Gastrocnemius medialis (tissue), 4 donors: ENCODE data around the gene OSBPL10. TPM values are rescaled to one million over a fixed set of nuclear protein-coding genes. Genes with fewer than 3 reads are reported as not detected.

Source experiments
- ATAC-seq, 2 donors: fragments of 150-250 bp; one replicate each; pipeline ENCODE4 v1.9.1; 2016
- DNase-seq, 2 donors: peaks; one replicate each; pipeline ENCODE4 v3.0.0-alpha.2; 2019
- H3K27ac ChIP-seq, 4 donors: fragments of 200-600 bp; sonication (generic); 1 replicate in 1 of 4; 2 replicates in 3 of 4; pipeline ENCODE4 v1.5.1; 2016 to 2018; ENCODE audit warnings: mild to moderate bottlenecking in 2 of 4, moderate library complexity in 1 of 4
- H3K27me3 ChIP-seq, 3 donors: fragments of 200-600 bp; sonication (generic) in 2 of 3; 1 replicate in 1 of 3; 2 replicates in 2 of 3; pipeline versions ENCODE4 v1.5.1 to v1.6.0; 2016 to 2019; ENCODE audit warnings: mild to moderate bottlenecking in 1 of 3, moderate library complexity in 1 of 3
- H3K36me3 ChIP-seq, 2 donors: fragments of 200-600 bp; sonication (generic) in 1 of 2; one replicate each; pipeline ENCODE4 v1.5.1; 2017 to 2018
- H3K4me1 ChIP-seq, 2 donors: fragments of 200-600 bp; sonication (generic) in 1 of 2; one replicate each; pipeline ENCODE4 v1.5.1; 2016 to 2017; ENCODE audit warnings: mild to moderate bottlenecking in 2 of 2
- H3K4me3 ChIP-seq, 4 donors: fragments of 200-600 bp; sonication (generic) in 3 of 4; 1 replicate in 1 of 4; 2 replicates in 3 of 4; pipeline ENCODE4 v1.5.1; 2016 to 2019; ENCODE audit warnings: mild to moderate bottlenecking in 2 of 4
- H3K9me3 ChIP-seq, 3 donors: fragments of 200-600 bp; sonication (generic) in 2 of 3; 1 replicate in 1 of 3; 2 replicates in 2 of 3; pipeline ENCODE4 v1.5.1; 2016 to 2019
- CTCF ChIP-seq, 5 experiments: fragments of 450-650 bp in 3 of 5; fragments of 200-600 bp in 2 of 5; sonication (generic) in 2 of 5; IDR thresholded peaks in 4 of 5; conservative IDR thresholded peaks in 1 of 5; 1 replicate in 4 of 5; 2 replicates in 1 of 5; pipeline ENCODE4 v1.5.1; 2016 to 2019; ENCODE audit warnings: antibody characterized with exemption in 5 of 5, mild to moderate bottlenecking in 3 of 5, moderate library complexity in 3 of 5
- POLR2A ChIP-seq, 2 donors: fragments of 450-650 bp; IDR thresholded peaks; one replicate each; pipeline ENCODE4 v1.6.1; 2017; ENCODE audit warnings: antibody characterized with exemption in 2 of 2, mild to moderate bottlenecking in 2 of 2, moderate library complexity in 2 of 2
- in situ Hi-C, 4 donors: fragments of 200-750 bp; cut with MboI; loops; one replicate each; pipeline versions ENCODE4 v1.15.0 to v1.8.0; 2017; ENCODE audit warnings: low sequenced_read_pairs in 4 of 4
- intact Hi-C: fragments of 100-400 bp; cut with DNase I; formaldehyde crosslinking; loops from one replicate; pipeline ENCODE4 v1.15.1; 2023; ENCODE audit warnings: low total_unique reads
- total RNA-seq, 4 donors: library from RNA; depleted of rRNA; stranded (reverse); fragments of >200 nt; gene quantifications; one replicate each; pipeline versions ENCODE4 v1.1.0 to v1.2.3, GENCODE V29; 2016

Gene OSBPL10
- total RNA-seq, 4 donors from 2014 or later: 1.4 to 7.0 (median 3.8) TPM

DNA sequence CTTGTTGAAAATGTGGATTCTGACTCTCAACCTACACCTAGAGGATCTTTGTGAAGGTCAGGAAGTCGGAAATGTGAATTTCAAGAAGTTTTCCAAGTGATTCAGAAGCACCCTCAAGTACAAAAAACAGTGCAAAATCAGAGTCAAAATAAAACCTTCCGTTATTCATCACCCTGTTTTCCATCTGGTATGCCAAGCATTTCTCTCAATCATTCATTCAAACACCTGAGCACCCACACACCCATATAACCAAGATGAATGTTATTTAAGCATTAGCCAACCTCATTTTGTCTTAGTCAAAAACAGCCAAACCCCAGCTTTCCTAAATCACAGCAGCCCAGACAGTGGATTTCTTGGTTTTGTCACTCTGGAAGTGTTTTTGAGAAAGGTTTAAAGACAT, 91.1 kb downstream of the OSBPL10 start:
- Histone ChIP-seq H3K27ac (no peak overlapping the region), H3K4me1 (no peaks in the 10 kb centered on the region), H3K9me3 (no peaks in the 10 kb centered on the region), H3K36me3 (no peaks in the 10 kb centered on the region), H3K27me3 (no peaks in the 10 kb centered on the region), H3K4me3 (no peak overlapping the region)
- ATAC-seq (no peak), DNase-seq (no peak)
- in situ Hi-C loops (no loop called here), intact Hi-C loops (no loop called here)
- TF ChIP-seq CTCF (IDR thresholded peaks at IDR 0.05 in 4 of 5, conservative IDR thresholded peaks at IDR 0.05 in 1 of 5) (no peak), POLR2A (IDR thresholded peaks at IDR 0.05) (no peak)

DNA sequence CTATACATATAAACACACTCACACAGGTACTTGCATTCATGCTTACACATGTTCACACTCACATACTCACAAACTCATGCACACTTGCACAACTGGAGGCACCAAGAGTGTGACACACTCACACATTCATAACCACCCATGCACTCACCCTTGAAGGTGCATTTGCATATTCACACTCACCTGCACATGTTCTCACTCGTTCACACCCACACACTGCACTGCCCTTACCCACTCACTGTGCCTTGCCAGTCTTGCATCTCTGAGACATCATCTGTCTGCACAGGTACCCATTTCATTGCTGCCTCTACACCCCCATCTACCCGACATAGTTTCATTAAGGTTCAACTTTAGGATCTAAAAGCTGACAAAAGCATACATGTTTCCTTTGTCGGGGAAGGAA, 95.8 kb downstream of the OSBPL10 start:
- TF ChIP-seq CTCF (IDR thresholded peaks at IDR 0.05 in 4 of 5, conservative IDR thresholded peaks at IDR 0.05 in 1 of 5) (no peak), POLR2A (IDR thresholded peaks at IDR 0.05) (no peak)
- Histone ChIP-seq H3K4me3 (no peak overlapping the region), H3K4me1 (no peaks in the 10 kb centered on the region), H3K27me3 (no peaks in the 10 kb centered on the region), H3K36me3 (no peaks in the 10 kb centered on the region), H3K27ac (no peak overlapping the region), H3K9me3 (no peaks in the 10 kb centered on the region)
- intact Hi-C loops: no loop called here
- DNase-seq (no peak), ATAC-seq (no peak)
- in situ Hi-C loops: no loop called here

- no peaks in the 10 kb centered on the region for H3K36me3 ChIP-seq
- intact Hi-C loops: no loop called here
- no peak overlapping the region for H3K4me3 ChIP-seq
- in situ Hi-C loops: no loop called here
- DNase-seq (no peak), ATAC-seq (no peak)
- H3K4me1 ChIP-seq: no peaks in the 10 kb centered on the region
- no peaks in the 10 kb centered on the region for H3K27me3 ChIP-seq
- H3K9me3 ChIP-seq: no peaks in the 10 kb centered on the region
- no peak for TF ChIP-seq POLR2A (IDR thresholded peaks at IDR 0.05)
- H3K27ac ChIP-seq: no peak overlapping the region
These were observed 96.8 kb downstream of the OSBPL10 start for GRCh38 chr3:31884251-31884650.

- no peaks in the 10 kb centered on the region for H3K9me3 ChIP-seq
- TF ChIP-seq CTCF (IDR thresholded peaks at IDR 0.05 in 4 of 5, conservative IDR thresholded peaks at IDR 0.05 in 1 of 5) (no peak), POLR2A (IDR thresholded peaks at IDR 0.05) (no peak)
- no peak for DNase-seq
These were observed 98.2 kb downstream of the OSBPL10 start for GRCh38 chr3:31882895-31883294.

DNA sequence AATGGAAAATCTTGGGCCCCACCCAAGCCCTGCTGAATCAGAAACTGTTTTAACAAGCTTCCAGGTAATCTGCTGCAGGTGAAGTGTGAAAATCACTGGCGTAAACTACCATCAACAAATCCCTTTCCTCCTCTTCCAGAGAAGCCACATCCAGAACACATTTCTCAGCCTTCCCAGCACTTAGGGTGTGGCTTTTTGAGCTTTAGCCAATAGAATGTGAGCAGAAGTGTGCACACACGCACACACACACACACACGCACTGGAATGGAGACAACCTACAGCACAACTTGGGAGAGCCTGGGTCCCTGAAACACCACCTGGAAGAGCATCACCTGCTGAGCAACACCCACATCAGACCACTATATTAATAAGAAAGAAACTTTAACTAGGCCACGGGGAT, 98.6 kb downstream of the OSBPL10 start:
- Histone ChIP-seq H3K27me3 (no peaks in the 10 kb centered on the region), H3K36me3 (no peaks in the 10 kb centered on the region), H3K27ac (no peak overlapping the region), H3K4me1 (no peaks in the 10 kb centered on the region), H3K9me3 (no peaks in the 10 kb centered on the region), H3K4me3 (no peak overlapping the region)
- intact Hi-C loops: no loop called here
- in situ Hi-C loops: no loop called here
- no peak for ATAC-seq
- DNase-seq: no peak
- no peak for TF ChIP-seq POLR2A (IDR thresholded peaks at IDR 0.05)
- no peak for TF ChIP-seq CTCF (IDR thresholded peaks at IDR 0.05 in 4 of 5, conservative IDR thresholded peaks at IDR 0.05 in 1 of 5)

More at GRCh38 chr3:31882895-31883294, 98.2 kb downstream of the OSBPL10 start:
- no peak overlapping the region for H3K4me3 ChIP-seq
- no peaks in the 10 kb centered on the region for H3K27me3 ChIP-seq
- H3K36me3 ChIP-seq: no peaks in the 10 kb centered on the region
- in situ Hi-C loops (no loop called here), intact Hi-C loops (no loop called here)
- no peaks in the 10 kb centered on the region for H3K4me1 ChIP-seq
- H3K27ac ChIP-seq: no peak overlapping the region
- no peak for ATAC-seq
